SU-DHL-6 (cell line): ENCODE measurements around the gene DTNA.

Experiments
- EZH2phosphoT487 ChIP-seq: fragments of 200-600 bp; sonication (generic), shearing (Covaris generic); conservative IDR thresholded peaks from 2 replicates; pipeline ENCODE4 v1.6.1; 2018; ENCODE audit warnings: mild to moderate bottlenecking, antibody characterized with exemption, low read length, moderate library complexity, mixed read lengths
- TF ChIP-seq, protein P1 (sequence below): fragments of 200-600 bp; sonication (generic); IDR thresholded peaks from one replicate; pipeline ENCODE4 v1.5.1; 2017; ENCODE audit warnings: antibody characterized with exemption, mild to moderate bottlenecking, low read length, moderate library complexity; ENCODE audit not compliant: insufficient read depth, poor library complexity, severe bottlenecking

DNA sequence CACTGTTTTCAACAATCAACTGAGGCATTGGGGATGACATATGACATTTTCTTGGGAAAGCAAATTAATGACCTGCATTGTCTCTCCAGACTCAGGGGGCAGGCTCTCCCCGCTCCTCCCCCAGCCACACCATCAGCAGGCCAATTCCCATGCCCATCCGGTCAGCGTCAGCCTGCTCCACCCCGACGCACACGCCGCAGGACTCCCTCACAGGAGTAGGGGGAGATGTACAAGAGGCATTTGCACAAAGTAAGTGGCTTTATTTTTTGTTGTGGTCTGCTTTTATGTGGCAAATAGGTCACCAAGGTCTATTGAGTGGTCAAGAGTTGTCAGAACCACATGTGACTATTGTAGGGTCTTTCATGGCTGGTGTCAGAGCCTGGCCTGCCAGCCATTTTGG lies 165.1 kb downstream of the DTNA start:
- TF ChIP-seq, protein P1, sequence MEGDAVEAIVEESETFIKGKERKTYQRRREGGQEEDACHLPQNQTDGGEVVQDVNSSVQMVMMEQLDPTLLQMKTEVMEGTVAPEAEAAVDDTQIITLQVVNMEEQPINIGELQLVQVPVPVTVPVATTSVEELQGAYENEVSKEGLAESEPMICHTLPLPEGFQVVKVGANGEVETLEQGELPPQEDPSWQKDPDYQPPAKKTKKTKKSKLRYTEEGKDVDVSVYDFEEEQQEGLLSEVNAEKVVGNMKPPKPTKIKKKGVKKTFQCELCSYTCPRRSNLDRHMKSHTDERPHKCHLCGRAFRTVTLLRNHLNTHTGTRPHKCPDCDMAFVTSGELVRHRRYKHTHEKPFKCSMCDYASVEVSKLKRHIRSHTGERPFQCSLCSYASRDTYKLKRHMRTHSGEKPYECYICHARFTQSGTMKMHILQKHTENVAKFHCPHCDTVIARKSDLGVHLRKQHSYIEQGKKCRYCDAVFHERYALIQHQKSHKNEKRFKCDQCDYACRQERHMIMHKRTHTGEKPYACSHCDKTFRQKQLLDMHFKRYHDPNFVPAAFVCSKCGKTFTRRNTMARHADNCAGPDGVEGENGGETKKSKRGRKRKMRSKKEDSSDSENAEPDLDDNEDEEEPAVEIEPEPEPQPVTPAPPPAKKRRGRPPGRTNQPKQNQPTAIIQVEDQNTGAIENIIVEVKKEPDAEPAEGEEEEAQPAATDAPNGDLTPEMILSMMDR: no peak
- no peak for TF ChIP-seq EZH2phosphoT487
